HG03457 (cell line): ENCODE data around the gene ATF7.

Source experiments
- ATAC-seq: cut with Tn5 transposase; IDR thresholded peaks from one replicate; pipeline ENCODE4 v1.9.1; 2021; ENCODE audit warnings: moderate number of reproducible peaks; ENCODE audit not compliant: unreplicated experiment

Gene ATF7

DNA sequence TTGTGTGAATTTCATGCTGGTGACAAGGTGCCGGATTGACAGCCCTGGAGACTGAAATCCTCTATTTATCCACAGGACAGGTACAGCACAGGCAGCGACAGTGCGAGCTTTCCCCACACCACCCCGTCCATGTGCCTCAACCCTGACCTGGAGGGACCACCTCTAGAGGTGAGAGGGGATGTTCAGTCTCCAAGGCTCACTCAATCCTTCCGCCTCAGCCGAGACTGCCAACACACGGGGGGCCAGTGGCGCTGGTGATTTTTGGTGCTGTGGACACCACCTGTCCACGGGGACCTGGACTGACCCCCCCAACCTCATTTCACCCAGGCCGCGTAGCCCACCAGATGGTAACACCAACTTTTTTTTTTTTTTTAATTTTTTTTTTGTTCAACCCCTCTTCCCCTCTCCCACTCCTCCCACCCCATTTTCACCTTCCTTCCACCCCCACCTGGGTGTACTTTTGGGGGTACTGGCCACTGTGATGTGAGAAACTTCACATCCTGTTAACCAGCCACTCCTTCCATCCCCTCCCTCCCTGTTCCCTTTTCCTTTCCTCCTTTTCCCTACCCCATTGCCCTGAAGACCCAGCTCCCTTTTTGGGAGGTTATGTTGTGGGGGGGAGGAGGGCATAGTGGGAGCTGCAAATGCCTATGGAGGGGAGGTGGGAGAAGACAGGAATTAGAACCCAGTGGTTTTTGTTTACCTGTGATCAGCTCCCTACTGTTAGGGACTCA is 161.3 kb downstream of the ATF7 start:
- ATAC-seq, result no peak

DNA sequence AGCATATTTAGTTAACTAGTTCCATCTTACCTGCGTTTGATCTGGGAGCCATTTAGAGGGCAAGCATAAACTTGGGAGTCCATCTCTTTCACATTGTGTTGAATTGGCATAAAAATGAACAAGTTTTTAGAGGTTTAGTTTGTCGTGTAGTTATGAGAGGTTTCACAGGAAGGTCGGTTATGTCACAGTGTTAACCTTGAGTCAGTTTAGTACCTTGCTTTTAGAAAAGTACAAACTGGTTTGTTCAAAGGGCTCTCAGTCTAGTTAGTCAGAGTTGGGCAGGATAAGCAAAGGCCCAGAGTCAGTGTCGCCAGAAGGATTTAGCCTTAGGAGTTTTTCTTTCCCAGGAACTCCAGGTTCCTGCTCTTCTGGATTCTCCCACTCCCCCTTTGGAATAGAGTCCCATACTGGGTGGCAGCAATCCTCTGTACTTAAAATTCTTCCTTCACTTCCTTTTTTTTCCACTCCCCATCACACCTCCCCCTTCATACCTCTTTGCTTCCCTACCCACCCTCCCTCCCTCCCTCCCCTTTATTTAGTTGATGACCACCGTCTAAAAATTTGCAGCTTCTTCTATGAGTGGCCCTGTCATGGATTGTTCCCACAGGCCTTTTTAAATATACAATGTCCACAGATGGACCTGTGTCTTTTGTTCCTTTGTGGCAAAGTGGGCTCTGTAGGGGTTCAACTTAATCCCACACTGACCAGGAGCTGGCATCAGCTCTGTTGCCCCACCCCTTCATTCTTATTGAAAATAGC is 162.2 kb downstream of the ATF7 start:
- no peak for ATAC-seq

DNA sequence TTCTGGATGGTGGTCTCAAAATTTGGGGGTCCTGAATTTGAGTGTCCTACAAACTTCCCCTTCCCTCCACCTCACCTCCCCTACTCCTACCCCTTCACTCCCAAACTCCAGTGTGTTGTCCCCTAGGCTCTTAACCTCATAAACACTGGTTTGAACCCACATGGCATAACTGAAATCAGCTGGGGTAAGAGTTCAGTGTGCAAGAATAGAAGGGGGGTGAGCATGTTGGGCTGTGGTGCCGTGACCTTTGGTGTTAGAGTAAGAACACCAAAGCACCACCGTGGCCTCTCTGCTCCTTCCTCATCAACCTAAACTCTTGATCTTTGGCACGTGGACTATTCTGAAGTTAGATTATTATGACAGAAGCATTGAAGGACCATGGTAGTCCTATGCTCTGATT is 163.2 kb downstream of the ATF7 start:
- ATAC-seq, result no peak

DNA sequence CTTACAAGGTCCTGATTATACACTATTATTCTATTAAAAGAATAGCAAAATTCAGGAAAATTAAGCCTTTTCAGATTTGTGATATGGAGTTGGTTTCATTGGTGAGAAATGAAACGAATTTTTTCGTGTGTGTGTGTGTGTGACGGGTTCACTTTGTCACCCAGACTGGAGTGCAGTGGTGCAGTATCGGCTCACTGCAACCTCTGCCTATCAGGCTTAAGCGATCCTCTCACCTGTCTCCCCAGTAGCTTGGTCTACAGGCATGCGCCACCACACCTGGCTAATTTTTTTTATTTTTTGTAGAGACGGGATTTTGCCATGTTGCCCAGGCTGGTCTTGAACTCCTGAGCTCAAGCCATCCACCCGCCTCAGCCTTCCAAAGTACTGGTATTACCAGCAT is 164.6 kb downstream of the ATF7 start:
- no peak for ATAC-seq

DNA sequence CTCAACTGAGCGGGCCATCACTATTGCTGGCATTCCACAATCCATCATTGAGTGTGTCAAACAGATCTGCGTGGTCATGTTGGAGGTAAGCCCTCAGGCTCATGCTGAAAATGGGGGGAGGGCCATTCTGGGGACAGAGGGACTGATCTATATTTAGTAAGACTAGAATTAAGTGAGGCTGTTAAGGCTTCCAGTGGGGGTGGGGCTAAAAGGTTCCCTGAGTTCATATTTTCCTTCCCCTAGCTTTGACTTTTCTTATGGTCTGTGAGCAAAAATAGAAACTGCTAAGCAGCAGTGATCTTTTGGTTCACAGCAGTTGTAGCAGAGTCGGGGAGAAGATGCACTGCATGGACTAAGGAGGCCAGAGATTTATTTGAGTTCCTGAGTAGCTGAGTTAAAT is 165.1 kb downstream of the ATF7 start:
- ATAC-seq, result no peak

DNA sequence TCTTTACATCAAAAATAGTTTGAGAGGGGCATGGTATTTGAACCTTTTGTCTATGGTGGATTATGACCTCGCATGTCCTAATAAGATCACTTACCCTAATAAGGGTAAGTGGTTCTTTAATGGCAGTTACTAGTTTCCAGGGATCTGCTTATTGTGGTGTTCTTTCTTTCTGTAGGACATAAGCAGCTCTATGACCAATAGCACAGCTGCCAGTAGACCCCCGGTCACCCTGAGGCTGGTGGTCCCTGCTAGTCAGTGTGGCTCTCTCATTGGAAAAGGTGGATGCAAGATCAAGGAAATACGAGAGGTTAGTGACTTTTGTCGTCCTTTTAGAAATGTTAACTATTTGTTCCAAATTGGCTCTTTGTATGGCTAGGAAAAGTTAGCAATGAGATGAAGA is 167.1 kb downstream of the ATF7 start:
- no peak for ATAC-seq
